OCI-LY7 (cell line): Measurements from ENCODE around the gene GBP4.

Experiments used
- CTCF ChIP-seq: fragments of 200-600 bp; sonication (generic); conservative IDR thresholded peaks from 2 replicates; pipeline ENCODE4 v1.5.1; 2014; ENCODE audit warnings: mild to moderate bottlenecking, antibody characterized with exemption, low read length, moderate library complexity, mixed read lengths
- EZH2phosphoT487 ChIP-seq: fragments of 200-600 bp; sonication (generic); IDR thresholded peaks from 2 replicates; pipeline ENCODE4 v1.6.1; 2018; ENCODE audit warnings: low read depth, borderline replicate concordance, mild to moderate bottlenecking, mixed run types, antibody characterized with exemption, low read length, moderate library complexity, mixed read lengths

- TF ChIP-seq CTCF (no peak), EZH2phosphoT487 (no peak)
These were observed 2.5 kb upstream of the GBP4 start for GRCh38 chr1:89201106-89201794.
